GM13976 (cell line): Measurements from ENCODE around the gene NTN3.

Experiments used
- DNase-seq: peaks from one replicate; pipeline ENCODE4 v3.0.0; 2012; ENCODE audit warnings: low spot score
- CTCF ChIP-seq: IDR thresholded peaks from 2 replicates; pipeline ENCODE4 v1.5.1; 2012; ENCODE audit warnings: borderline replicate concordance, mild to moderate bottlenecking; ENCODE audit not compliant: insufficient read depth; ENCODE audit errors: extremely low read depth, missing control alignments, control extremely low read depth
- in situ Hi-C: fragments of 300-500 bp; cut with MboI; formaldehyde crosslinking; loops from one replicate; pipeline ENCODE4 v1.12.0; 2022; ENCODE audit warnings: low sequenced_read_pairs, mixed read lengths, inconsistent platforms; ENCODE audit not compliant: unreplicated experiment

The NTN3 gene

DNA sequence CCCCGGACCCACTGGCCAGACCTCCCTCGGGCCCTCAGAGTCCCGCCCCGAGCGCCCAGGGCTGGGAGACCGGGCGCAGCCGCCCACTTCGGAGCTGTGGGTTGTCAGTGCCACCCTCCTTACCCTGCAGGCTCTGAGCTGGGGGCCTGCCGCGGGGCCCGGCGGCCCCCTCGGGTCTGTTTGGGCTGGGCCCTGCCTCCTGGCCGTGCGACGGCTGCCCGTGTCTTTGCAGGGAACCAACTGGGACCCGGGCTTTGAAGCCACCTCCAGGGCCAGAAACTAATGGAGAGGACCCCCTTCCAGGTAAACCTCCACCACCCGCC, 10.7 kb upstream of the NTN3 start:
- in situ Hi-C loops, result no loop called here
- DNase-seq, result no peak
- no peak for TF ChIP-seq CTCF

- TF ChIP-seq CTCF, result no peak
- DNase-seq, result no peak
- in situ Hi-C loops, result no loop called here
These were observed 10.2 kb upstream of the NTN3 start for GRCh38 chr16:2460916-2461315.

DNA sequence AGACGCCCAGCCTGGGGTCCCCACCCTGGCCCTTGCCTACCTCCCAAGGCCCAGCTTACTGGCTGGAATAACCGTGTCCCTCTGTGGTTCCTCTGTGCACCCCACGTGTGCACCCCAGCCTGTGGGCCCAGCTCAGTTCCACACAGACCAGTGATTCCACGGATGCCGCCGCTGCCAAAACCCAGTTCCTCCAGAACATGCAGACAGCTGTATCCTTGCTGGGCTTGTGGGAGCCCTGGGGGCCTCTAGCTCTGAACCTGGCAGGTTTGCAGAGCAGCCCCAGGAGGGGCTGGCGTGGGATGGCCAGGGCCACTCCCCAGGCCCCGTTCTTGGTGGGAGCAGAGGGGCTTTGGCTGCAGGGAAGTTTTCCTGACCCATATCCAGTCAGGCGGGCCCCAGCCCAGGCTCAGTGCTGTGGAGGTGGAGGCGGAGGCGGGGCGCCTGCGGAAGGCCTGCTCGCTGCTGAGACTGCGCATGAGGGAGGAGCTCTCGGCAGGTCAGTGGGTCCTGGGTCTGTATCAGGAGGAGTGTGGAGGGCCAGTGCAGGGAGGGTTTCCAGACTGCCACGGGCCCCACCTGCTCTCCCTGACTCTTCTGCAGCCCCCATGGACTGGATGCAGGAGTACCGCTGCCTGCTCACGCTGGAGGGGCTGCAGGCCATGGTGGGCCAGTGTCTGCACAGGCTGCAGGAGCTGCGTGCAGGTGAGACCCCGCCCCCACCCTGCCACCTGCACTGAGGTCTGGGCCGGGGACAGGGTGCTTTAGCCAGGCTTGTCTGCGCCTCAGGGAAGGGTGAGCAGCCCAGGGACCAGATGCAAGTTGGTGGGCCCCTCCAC, 8.8 kb upstream of the NTN3 start:
- DNase-seq, result no peak
- no peak for TF ChIP-seq CTCF
- in situ Hi-C loops, result no loop called here

GRCh38 chr16:2464333-2464732, 6.8 kb upstream of the NTN3 start:
- no peak for DNase-seq

GRCh38 chr16:2465653-2466415, 5.3 kb upstream of the NTN3 start:
- DNase-seq, result no peak
- in situ Hi-C loops, result no loop called here
- TF ChIP-seq CTCF, result no peak

More at GRCh38 chr16:2464333-2464732, 6.8 kb upstream of the NTN3 start:
- TF ChIP-seq CTCF, result no peak
- in situ Hi-C loops, result no loop called here

DNA sequence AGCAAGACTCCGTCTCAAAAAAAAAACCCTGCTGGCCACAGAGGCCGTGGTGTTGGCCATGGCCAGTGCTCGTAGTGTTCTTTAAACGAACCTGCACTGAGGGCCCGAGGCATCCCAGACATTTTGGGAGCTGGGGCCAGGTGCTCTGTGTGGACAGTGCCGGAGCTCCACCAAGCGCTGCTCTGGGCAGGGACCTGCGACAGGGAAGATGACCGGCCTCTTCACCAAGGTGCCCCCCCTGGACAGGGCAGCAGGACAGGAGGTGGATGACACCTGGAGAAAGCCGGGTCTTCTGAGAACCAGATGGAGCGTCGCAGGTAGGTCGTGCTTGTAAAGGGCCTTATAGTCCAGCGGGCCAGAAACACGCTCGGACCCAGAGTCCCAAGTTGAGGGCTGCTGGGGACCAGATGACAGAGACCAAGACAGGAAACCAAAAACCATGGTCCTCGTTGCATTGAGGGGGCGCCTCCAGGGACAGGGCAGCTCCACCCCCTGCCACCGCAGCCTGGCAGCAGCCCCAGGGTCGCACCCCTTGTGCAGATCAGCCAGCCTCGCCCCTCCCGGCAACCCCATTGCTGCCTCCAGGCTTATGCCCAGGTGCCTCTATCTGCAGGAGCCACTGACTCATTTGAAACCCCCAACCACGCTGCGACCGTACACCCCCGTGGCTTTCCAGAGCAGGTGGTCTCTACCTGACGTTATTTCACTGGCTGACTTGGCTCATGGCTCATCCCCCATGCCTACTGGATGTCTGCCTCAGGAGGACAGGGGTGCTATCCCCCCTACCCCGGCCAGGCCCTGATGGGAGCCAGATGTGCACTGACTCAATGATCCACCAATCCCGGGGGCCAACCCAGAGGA, 4.2 kb upstream of the NTN3 start:
- TF ChIP-seq CTCF, result no peak
- no peak for DNase-seq
- in situ Hi-C loops, result no loop called here
